Forelimb muscle (tissue), 1 donor: Measurements from ENCODE around the gene ANKRD13C. TPM values are rescaled to one million over a fixed set of nuclear protein-coding genes. Genes with fewer than 3 reads are reported as not detected.

ENCODE experiments used
- DNase-seq: peaks from one replicate; pipeline ENCODE4 v3.0.0-alpha.2; 2013; ENCODE audit warnings: low read depth
- polyA plus RNA-seq: library from polyadenylated mRNA; unstranded; fragments of 120-200 nt; gene quantifications from one replicate; pipeline ENCODE4 v1.2.1, GENCODE V29; 2013; ENCODE audit not compliant: insufficient read length

The ANKRD13C gene
- polyA plus RNA-seq, 1 donor = 16.2 TPM

- DNase-seq = no peak
Measured at GRCh38 chr1:70293186-70293843, 61.2 kb downstream of the ANKRD13C start.

DNA sequence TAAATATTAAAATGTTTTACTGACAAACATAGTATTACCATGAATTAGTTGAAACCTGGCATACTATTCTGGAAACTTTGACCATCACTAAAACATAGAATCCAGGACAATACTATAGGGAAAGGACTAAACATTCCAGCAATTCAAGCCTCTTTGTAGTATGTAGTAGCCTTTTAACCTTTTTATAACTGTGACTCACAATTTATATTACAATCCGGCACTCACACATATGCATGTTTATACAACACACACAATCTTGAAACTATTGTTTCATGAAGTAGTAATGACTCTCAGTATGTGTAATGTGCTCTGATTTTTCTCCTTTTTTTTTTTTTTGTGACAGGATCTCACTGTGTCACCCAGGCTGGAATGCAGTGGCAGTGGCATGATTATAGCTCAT, 64.3 kb downstream of the ANKRD13C start:
- DNase-seq = no peak

DNA sequence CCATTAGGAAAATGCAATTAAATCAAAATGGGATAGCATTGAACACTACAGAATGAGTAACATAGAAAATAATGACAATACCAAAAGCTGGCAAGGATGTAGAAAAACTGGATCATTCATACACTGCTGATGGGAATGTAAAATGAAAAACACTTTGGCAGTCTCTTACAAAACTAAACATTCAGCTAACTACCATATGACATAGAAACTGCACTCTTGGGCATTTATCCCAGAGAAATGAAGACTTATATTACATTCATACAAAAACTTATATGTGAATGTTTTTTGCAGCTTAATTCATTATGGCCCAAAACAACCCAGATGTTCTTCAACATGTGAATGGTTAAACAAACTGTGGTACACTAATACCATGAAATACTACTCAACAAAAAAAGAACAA, 66.4 kb downstream of the ANKRD13C start:
- DNase-seq = no peak

GRCh38 chr1:70286453-70286852, 68.1 kb downstream of the ANKRD13C start:
- no peak for DNase-seq

DNA sequence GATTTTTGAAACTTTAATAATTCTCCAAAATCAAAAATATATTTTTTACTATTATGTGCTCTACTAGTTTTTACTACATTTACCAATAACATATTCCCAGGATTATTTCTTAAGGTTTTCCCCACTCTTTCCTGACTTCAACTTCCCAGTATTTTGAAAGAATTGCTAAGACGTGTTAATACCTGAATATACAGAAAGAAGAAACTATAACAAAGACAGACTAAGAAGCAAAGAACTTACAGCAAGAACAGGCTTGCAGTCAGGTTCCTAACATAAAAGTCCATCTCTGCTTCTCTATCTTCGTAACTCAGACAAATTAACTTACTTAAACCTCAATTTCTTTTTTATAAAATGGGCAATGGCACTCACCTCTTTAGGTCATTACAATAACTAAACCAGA, 70.2 kb downstream of the ANKRD13C start:
- DNase-seq = no peak

GRCh38 chr1:70278710-70279109, 75.8 kb downstream of the ANKRD13C start:
- DNase-seq = no peak

GRCh38 chr1:70277875-70278274, 76.6 kb downstream of the ANKRD13C start:
- no peak for DNase-seq

DNA sequence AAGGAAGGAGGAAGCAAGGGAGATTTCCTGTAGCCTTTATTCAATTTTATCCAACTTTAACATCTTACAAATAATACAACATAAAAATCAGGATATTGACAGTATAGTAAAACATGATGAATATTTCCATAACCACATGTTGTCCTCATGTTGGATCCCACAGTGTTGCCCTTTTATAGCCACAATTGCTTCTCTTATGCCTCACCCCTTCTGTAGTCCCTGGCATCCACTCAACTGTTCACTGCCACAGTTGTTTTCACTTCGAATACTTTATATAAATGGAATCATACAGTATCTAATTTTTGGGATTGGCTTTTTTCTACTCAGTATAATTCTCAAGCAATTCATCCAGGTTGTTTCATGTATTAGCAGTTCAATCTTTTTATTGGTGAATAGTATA, 88.6 kb downstream of the ANKRD13C start:
- DNase-seq = no peak

DNA sequence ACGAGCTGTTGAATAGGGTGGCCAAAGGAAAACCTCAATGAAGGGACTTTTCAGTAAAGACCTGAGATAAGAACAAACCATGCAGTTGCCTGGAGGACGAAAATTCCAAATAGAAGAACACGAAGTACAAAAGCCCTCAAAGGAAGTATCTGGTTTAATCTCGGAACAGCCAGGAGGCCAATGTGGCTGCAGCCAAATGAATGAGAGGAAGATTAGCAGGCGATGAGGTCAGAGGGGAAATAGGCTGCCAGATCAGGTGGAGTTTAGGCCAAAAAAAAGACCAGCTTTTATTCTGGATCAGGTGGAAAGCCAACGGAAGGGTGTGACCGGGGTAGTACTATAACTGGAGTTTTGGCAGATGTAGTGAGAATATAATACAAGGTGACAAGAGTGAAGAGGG, 89.7 kb downstream of the ANKRD13C start:
- DNase-seq = no peak

DNA sequence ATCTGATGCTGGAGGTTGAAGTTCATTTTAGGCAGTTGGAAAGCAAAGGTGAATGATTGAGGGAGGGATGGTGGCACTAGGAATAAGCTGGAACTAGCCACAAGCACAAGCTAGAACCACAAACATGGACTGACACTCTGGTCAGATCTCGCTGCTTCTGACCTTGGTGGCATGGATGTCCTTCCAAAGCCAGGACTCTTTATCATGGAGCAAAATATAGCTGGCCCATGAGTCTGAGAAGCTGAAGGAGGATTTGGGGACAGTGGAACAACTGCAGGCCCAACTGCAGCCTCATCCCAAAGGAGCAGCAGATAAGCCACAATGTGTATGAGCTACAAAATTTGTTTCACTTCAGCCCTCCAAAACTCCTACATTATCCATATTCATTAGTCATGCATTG, 97.9 kb downstream of the ANKRD13C start:
- no peak for DNase-seq

DNA sequence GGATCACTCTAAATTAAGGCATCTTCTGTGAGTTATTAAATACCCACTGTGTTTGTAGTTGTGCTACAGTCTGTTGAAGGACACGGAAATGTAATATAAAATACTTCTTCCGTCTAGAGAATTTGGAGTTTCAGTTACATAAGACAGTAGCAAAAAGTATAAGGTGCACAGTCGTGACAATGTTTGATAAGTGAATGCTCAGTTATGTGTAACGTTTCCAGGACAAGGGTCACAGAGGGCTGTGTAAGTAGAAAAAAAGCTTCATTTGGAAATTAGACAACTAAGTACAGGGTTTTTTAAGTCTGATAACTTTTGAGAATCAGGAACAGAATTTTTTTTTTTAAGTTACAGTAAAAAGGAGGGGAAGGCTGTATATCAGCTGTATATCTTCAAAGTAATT, 105.8 kb downstream of the ANKRD13C start:
- no peak for DNase-seq

DNA sequence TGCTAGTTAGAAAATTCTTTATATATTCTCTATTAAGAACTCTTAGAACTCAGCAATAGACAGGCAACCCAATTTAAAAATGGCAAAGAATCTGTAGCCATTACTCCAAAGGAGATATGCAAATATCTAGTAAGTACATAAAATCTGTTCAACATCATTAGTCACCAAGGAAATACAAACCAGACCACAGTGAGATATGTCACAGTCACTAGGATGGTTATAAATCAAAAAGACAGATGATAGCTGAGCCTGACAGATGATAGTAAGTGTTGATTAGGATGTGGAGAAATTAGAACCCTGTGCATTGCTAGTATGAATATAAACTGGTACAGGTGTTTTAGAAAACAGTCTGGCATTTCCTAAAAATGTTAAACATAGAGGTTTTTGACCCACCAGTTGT, 106.8 kb downstream of the ANKRD13C start:
- DNase-seq = no peak

- no peak for DNase-seq
Measured at GRCh38 chr1:70247122-70247521, 107.4 kb downstream of the ANKRD13C start.

DNA sequence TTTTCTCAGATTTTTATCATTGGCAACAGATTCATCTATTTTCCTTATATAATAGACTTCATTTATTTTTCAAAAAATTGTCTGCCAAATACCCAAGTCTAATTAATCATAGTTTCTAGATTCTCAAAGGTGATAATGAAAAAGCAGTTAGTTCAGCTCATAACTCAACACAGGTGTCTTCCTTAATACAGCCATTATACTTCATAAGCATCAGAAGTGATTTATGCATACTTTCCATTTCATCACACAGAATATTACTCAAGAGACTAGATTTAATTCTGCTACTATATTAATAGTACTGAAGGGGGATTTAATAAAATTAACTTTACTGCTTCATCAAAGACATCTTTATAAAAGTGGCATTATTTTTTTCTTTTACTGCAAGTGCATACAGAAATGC, 114.6 kb downstream of the ANKRD13C start:
- DNase-seq = no peak

DNA sequence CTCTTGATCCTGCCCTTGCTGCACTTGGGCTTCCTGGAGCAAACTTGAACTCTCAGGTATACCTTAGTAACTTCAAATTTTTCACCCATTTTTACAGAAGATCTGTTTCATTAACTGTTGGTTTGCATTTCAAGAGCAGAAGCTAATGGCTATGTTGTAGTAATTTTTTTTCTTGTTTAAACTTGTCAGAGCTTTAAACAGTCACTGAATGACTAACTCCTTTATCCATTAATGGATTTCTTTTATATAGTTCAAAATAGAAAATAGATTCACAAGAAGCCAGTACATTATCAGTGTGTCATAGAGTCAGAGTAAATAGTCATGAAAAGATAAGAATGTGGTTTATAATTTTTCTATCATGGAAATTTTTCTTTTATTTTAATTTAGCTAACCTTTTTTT, 119.8 kb downstream of the ANKRD13C start:
- no peak for DNase-seq

- DNase-seq = no peak
Measured at GRCh38 chr1:70231475-70231874, 123.0 kb downstream of the ANKRD13C start.

DNA sequence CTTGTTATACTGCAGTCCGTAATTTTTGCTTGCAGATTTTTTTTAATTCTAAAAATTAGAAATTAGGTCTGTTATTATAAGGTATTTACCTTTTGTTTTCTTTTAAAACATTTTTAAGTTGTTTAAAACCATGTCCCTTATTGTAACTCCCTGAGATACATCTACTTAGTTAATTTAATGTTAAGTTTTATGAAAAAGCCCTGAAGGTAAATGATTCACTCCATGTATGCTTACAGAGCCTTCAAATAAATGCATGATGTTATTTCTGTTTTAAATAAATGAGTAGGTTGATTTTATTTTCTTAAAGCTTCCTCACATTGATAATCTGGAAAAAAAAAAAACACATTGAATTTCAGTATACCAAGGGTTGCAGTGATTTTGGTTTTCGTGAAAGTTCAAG, 125.9 kb downstream of the ANKRD13C start:
- no peak for DNase-seq

DNA sequence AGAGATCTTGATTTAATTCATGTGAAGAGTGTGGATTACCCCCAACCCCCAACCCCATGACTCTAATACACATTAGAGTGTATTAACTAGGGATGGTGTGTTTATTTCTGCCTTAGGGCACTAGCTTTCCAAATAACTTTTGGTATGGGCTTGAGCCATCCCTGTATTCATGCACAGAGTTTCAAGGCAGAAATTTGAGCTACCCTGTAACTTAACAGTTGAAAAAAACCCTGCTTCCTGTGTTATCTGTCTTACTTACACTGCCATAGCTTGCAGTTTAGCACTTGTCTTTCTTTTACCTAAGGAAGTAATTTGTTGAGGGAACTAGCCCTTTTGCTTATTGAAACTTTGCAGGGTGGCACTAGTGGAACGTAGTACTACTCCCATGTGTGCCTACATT, 127.1 kb downstream of the ANKRD13C start:
- no peak for DNase-seq

- no peak for DNase-seq
Measured at GRCh38 chr1:70224954-70225353, 129.6 kb downstream of the ANKRD13C start.

- no peak for DNase-seq
Measured at GRCh38 chr1:70222716-70223235, 131.7 kb downstream of the ANKRD13C start.

DNA sequence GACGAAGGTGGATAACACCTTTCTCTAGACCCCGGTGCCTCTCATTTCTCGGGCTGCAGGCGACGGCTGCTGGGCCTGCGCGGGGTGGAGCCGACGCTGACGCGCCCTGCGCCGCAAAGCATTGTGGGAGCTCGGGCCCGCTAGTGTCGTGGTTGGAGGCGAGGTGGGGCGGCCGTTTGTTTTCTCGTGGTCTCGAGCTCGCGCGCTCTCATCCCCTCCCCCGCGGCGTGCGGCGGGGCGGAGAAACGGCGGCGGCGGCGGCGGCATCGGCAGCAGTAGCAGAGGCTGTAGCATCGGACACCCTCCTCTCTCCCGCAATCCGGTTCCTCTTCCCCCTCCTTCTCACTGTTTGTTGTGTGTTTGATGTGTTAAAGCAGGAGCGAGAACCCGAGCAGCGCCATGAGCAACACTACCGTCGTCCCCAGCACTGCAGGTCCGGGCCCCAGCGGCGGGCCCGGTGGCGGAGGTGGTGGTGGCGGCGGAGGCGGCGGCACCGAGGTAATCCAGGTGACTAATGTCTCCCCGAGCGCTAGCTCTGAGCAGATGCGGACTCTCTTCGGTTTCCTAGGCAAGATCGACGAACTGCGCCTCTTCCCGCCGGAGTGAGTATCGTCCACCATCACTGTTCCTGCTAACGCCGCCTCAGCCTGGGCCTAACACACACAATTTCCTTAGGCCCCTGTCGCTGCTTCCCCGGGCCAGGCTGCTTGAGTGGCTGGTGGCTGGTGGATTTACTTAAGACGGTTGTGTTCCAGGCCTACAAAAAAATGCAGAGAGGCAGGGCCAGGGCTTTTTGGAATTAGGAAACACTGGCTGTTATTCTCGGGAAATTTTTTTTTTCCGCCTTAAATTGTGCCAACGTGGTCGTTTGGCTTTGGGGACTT, 133.0 kb downstream of the ANKRD13C start, which contains the start of gene SRSF11:
SRSF11 (plus strand) TSS at position 143 of the 884 bp plus-strand sequence; CDS start at position 400, 257 bp downstream.
- DNase-seq = peak; percentile 84

DNA sequence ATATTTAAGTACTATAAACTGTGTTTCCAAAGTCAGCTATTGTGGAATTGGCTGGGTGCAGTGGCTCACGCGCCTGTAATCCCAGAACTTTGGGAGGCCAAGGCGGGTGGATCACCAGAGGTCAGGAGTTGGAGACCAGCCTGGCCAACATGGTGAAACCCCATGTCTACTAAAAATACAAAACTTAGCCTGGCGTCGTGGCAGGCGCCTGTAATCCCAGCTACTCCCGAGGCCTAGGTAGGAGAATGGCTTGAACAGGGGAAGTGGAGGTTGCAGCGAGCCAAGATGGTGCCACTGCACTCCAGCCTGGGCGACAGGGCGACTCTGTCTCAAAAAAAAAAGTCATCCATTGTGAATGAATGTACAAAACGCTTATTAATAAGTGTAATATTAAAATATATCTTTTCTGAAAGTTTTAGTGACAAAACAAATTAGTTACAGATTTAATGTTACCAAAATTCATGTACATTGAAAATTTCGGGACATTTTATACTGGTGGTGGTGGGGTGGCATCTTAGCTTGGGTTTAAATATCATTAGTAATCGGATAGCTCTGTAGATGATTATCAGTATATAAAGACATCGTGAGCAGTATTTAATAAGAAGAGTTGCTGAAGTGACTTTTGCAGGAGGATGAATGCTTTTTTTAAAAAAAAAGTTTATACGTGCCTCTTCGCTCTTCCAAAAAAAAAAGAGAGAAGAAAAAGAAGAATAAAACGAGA, 133.8 kb downstream of the ANKRD13C start:
- no peak for DNase-seq
